ENCODE results near the gene COG5.

DNA sequence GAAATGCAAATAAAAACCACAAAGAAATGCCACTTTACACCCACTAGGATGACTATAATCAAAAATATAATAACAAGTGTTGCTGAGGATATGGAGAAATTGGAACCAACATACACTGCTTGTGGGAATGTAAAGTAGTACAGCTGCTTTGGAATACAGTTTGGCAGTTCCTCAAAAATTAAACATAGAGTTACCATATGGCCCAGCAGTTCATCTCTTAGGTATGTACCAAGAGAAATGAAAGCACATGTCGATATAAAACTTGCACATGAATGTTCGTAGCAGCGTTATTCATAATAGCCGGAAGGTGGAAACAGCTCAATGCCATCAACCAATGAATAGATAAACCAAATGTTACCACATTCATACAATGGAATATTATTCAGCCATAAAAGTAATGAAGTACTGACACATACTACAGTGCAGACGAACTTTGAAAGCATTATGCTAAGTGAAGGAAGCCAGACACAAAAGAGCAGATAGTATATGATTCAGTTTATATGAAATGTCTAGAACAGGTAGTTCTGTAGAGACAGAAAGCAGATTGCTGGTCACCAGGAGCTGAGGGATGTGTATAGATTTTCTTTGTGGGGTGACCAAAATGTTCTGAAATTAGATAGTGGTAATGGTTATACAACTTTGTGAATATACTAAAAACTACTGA, 28.8 kb upstream of the COG5 start:
- TF ChIP-seq SNAI2 (CRISPR knock-in tag; IDR thresholded peaks at IDR 0.05) (no peak), ESRRG (CRISPR knock-in tag; IDR thresholded peaks at IDR 0.05) (no peak), ZFP3 (CRISPR knock-in tag; IDR thresholded peaks at IDR 0.05) (no peak), CSDC2 (CRISPR knock-in tag; IDR thresholded peaks at IDR 0.05) (no peak), ISL1 (CRISPR knock-in tag; IDR thresholded peaks at IDR 0.05) (0 out of 2 replicates have a peak, but pooled peaks have one; percentile 15), OSR1 (CRISPR knock-in tag; IDR thresholded peaks at IDR 0.05) (no peak)
- TF ChIP-seq, protein P1, sequence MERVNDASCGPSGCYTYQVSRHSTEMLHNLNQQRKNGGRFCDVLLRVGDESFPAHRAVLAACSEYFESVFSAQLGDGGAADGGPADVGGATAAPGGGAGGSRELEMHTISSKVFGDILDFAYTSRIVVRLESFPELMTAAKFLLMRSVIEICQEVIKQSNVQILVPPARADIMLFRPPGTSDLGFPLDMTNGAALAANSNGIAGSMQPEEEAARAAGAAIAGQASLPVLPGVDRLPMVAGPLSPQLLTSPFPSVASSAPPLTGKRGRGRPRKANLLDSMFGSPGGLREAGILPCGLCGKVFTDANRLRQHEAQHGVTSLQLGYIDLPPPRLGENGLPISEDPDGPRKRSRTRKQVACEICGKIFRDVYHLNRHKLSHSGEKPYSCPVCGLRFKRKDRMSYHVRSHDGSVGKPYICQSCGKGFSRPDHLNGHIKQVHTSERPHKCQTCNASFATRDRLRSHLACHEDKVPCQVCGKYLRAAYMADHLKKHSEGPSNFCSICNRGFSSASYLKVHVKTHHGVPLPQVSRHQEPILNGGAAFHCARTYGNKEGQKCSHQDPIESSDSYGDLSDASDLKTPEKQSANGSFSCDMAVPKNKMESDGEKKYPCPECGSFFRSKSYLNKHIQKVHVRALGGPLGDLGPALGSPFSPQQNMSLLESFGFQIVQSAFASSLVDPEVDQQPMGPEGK (CRISPR knock-in tag; IDR thresholded peaks at IDR 0.05; ENCODE audit: borderline replicate concordance) = no peak
